Suprapubic skin (tissue), 3 donors: ENCODE results near the gene FRYL.

ENCODE experiments used
- CTCF ChIP-seq, 2 donors: fragments of 200-600 bp in 1 of 2; fragments of 450-650 bp in 1 of 2; sonication (generic) in 1 of 2; IDR thresholded peaks; one replicate each; pipeline ENCODE4 v1.5.1; 2016 to 2019; ENCODE audit warnings: antibody characterized with exemption in 2 of 2, mild to moderate bottlenecking in 1 of 2, moderate library complexity in 1 of 2
- POLR2A ChIP-seq, 2 donors: fragments of 450-650 bp; IDR thresholded peaks; one replicate each; pipeline ENCODE4 v1.6.1; 2017; ENCODE audit warnings: antibody characterized with exemption in 2 of 2, mild to moderate bottlenecking in 2 of 2, moderate library complexity in 2 of 2

- TF ChIP-seq CTCF (IDR thresholded peaks at IDR 0.05) (no peak), POLR2A (IDR thresholded peaks at IDR 0.05) (no peak)
These were observed 24.7 kb upstream of the FRYL start for GRCh38 chr4:48804584-48805301.
